RWPE2 (cell line): Measurements from ENCODE around the gene SLC7A7.
"Not testable (repeated sequence)": the region's sequence is repeated elsewhere in the genome, so short reads cannot be mapped to it uniquely, and the experiment has no call there.

Experiments
- ATAC-seq: fragments of 200-7000 bp; cut with Tn5 transposase; 3 replicates; pipeline ENCODE4 v1.9.1; 2021; ENCODE audit warnings: low read depth
- DNase-seq: peaks from one replicate; pipeline ENCODE4 v3.0.0-alpha.2; 2020; ENCODE audit warnings: low spot score
- H3K27ac ChIP-seq: fragments of 450-650 bp; 2 replicates; pipeline ENCODE4 v1.5.1; 2017; ENCODE audit warnings: mild to moderate bottlenecking; ENCODE audit not compliant: poor library complexity, severe bottlenecking
- H3K27me3 ChIP-seq: fragments of 250-450 bp; sonication (Bioruptor Pico); 2 replicates; pipeline ENCODE4 v1.5.1; 2021; ENCODE audit warnings: mild to moderate bottlenecking, moderate library complexity; ENCODE audit not compliant: insufficient read depth, poor library complexity, severe bottlenecking
- H3K36me3 ChIP-seq: fragments of 250-450 bp; sonication (Bioruptor Pico); 2 replicates; pipeline ENCODE4 v1.5.1; 2020; ENCODE audit warnings: low read depth, mild to moderate bottlenecking, moderate library complexity
- H3K4me1 ChIP-seq: fragments of 250-450 bp; sonication (Bioruptor Pico); 2 replicates; pipeline ENCODE4 v1.5.1; 2021; ENCODE audit warnings: mild to moderate bottlenecking, moderate library complexity; ENCODE audit not compliant: insufficient read depth, poor library complexity, severe bottlenecking
- H3K4me3 ChIP-seq: fragments of 250-450 bp; sonication (Bioruptor Pico); 2 replicates; pipeline ENCODE4 v1.5.1; 2021; ENCODE audit warnings: mild to moderate bottlenecking, moderate library complexity; ENCODE audit not compliant: severe bottlenecking
- H3K9me3 ChIP-seq: fragments of 250-450 bp; sonication (Bioruptor Pico); 2 replicates; pipeline ENCODE4 v1.5.1; 2021; ENCODE audit warnings: mild to moderate bottlenecking, moderate library complexity; ENCODE audit not compliant: severe bottlenecking
- TF ChIP-seq, protein P1 (sequence below): fragments of 450-650 bp; IDR thresholded peaks from one replicate; pipeline ENCODE4 v1.5.1; 2017; ENCODE audit warnings: mild to moderate bottlenecking, moderate library complexity; ENCODE audit not compliant: poor library complexity, severe bottlenecking

SLC7A7 gene

DNA sequence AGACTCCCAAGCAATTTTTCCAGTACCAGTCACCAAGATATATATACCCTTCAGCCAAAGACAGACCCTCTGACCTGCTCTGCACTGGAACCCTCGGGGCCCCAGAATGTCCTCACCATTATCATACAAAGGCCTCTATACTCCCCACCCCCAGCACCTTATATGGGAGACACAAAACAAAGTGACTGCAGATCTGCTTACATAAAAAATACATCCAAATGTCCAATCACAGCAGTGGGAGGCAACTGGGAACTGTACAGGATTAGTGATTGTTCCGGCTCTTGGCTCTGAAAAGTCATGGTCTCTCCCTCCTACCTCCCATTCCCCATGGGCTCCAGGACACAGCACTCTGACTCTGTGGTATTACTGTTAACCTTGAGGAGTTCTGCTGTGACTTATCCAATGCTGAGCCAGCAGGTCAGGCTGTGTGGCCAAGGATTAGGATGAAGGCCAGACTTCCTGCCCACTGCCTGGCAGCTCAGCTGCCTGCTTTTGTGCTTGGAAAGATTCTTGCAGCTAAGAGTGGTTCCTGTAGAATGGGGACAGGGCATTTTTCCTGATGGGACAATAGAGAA is 35.0 kb downstream of the SLC7A7 start:
- Histone ChIP-seq H3K4me1 (no peaks in the 10 kb centered on the region), H3K4me3 (no peak overlapping the region), H3K36me3 (no peaks in the 10 kb centered on the region), H3K9me3 (no peaks in the 10 kb centered on the region), H3K27me3 (no peaks in the 10 kb centered on the region), H3K27ac (no peak overlapping the region)
- ATAC-seq (no peak), DNase-seq (no peak)
- TF ChIP-seq, protein P1, sequence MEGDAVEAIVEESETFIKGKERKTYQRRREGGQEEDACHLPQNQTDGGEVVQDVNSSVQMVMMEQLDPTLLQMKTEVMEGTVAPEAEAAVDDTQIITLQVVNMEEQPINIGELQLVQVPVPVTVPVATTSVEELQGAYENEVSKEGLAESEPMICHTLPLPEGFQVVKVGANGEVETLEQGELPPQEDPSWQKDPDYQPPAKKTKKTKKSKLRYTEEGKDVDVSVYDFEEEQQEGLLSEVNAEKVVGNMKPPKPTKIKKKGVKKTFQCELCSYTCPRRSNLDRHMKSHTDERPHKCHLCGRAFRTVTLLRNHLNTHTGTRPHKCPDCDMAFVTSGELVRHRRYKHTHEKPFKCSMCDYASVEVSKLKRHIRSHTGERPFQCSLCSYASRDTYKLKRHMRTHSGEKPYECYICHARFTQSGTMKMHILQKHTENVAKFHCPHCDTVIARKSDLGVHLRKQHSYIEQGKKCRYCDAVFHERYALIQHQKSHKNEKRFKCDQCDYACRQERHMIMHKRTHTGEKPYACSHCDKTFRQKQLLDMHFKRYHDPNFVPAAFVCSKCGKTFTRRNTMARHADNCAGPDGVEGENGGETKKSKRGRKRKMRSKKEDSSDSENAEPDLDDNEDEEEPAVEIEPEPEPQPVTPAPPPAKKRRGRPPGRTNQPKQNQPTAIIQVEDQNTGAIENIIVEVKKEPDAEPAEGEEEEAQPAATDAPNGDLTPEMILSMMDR: no peak

DNA sequence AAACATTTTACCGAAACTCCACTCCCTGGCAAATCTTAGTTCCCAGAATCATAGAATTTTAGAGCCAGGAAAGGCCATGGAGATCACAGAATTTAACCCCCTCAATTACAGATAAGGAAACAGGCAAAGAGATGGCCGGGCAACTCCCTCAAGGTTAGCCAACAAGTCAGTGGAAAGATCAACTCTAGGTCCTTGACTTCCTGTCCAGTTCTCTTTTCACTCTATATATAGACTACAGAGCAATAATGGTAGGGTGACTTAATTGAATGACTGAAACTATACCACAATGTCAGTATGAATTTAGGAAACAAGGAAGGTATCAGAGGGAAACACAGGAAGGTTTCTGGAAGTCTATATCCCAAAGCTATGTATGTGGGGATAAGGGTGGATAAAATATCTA is 37.2 kb downstream of the SLC7A7 start:
- DNase-seq (no peak), ATAC-seq (no peak)
- H3K27ac ChIP-seq: no peak overlapping the region
- no peaks in the 10 kb centered on the region for H3K9me3 ChIP-seq
- TF ChIP-seq, protein P1: no peak
- no peaks in the 10 kb centered on the region; the same call in 1 of the 2 replicates for H3K36me3 ChIP-seq
- H3K27me3 ChIP-seq: no peaks in the 10 kb centered on the region
- H3K4me1 ChIP-seq: no peaks in the 10 kb centered on the region
- H3K4me3 ChIP-seq: no peak overlapping the region

DNA sequence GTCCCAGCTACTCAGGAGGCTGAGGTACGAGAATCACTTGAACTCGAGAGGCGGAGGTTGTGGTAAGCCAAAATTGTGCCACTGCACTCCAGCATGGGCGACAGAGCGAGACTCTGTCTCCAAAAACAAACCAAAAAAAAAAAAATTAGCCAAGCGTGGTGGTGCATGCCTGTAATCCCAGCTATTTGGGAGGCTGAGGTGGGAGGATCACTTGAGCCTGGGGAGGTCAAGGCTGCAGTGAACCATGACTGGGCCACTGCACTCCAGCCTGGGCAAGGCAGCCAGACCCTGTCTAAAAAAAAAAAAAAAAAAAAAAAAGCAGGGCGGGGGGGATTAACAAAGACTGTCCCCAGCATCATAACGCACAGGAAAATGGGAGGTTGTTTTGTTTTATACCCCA is 38.4 kb downstream of the SLC7A7 start:
- H3K27me3 ChIP-seq, H3K4me3 ChIP-seq, DNase-seq, ATAC-seq, H3K27ac ChIP-seq, H3K4me1 ChIP-seq, H3K36me3 ChIP-seq, H3K9me3 ChIP-seq: not testable (repeated sequence)

DNA sequence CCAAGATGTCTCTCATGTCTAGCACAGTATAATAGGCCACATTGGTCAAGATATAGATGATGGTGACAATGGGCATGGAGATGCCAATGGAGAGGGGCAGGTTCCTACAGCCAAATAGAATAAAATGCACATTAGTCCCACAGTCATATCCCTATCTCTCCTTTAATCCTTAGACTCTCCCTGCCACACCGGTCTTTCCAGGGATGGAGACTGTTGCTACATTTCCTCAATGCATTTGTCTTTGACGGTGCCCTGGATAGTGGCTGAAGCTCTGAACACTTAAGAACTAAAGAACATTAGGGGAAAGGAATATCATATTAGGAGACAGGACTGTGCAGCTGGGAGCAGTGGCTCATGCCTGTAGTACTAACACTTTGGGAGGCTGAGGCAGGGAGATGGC is 39.0 kb downstream of the SLC7A7 start:
- Histone ChIP-seq H3K9me3 (no peaks in the 10 kb centered on the region), H3K36me3 (peaks cover 7% of the 10 kb centered on the region), H3K27ac (no peak overlapping the region), H3K4me3 (no peak overlapping the region), H3K4me1 (no peaks in the 10 kb centered on the region), H3K27me3 (no peaks in the 10 kb centered on the region)
- ATAC-seq: no peak
- DNase-seq: no peak
- TF ChIP-seq, protein P1: no peak

DNA sequence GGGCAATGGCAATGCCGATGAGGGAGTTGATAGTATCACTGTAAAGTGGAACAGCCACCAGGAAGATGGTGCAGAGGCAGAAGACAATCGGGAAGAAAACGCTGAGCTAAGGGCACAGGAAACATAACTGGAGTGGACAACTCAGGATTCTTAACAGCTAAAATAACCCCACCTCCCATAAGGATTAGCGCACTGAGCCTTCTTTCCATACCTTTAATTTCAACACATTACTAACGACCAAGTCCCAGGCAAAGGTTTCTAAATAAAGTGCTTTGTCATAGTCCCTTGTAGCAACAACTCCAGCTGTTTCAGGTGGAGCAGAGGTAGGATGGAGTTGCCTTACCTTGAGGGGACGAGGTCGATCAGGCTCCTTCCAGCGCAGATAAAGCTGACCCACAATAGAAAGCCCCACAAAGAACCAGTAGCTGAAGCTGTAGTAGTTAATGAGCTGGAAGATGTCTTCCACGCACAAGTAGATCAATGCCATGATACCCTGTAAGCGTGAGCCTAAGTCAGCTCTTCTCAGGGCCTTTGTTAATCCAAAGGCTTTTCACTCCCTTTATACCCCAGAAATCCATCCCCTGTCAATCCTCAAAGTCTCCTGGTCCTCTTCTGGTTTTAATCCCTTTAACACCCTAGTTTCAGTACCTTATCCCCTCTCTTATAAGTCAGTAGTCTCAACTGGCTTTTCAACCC is 41.1 kb downstream of the SLC7A7 start:
- Histone ChIP-seq H3K4me3 (no peak overlapping the region), H3K9me3 (no peaks in the 10 kb centered on the region), H3K27ac (no peak overlapping the region), H3K27me3 (no peaks in the 10 kb centered on the region), H3K4me1 (no peaks in the 10 kb centered on the region), H3K36me3 (peaks cover 27% of the 10 kb centered on the region)
- DNase-seq (no peak), ATAC-seq (no peak)
- TF ChIP-seq, protein P1: no peak
